ENCODE measurements around the gene TMOD3. TPM values are rescaled to one million over a fixed set of nuclear protein-coding genes. Genes with fewer than 3 reads are reported as not detected.

TMOD3 gene
- total RNA-seq, 1 donor = 53.0 TPM

GRCh38 chr15:51803965-51804364 is 25.5 kb upstream of the TMOD3 start:
- peak; percentile 27 for DNase-seq (ENCODE audit: low read depth)
- no peak for TF ChIP-seq CTCF (IDR thresholded peaks at IDR 0.05; ENCODE audit: insufficient read depth, low read length)
- H3K4me3 ChIP-seq (ENCODE audit: low read depth, low read length) = no peak overlapping the region

DNA sequence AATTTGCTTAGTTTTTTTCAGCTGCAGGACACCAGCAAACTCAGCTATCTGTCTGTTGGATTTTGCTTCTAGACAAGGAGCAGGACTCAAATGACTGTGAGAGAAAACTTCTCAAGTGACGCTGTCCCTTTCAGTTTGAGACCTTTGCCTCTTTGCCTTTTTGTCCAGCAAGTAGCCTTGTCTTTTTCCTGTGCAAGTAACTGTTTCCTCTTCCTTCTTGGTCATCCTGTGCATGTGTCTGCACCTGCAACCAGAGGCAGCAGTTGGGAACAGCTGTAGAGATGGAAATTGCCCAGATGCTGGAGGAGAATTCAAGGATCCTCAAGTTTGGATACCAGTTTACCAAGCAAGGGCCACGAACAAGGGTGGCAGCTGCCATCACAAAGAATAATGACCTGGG is 23.3 kb upstream of the TMOD3 start:
- TF ChIP-seq CTCF (IDR thresholded peaks at IDR 0.05; ENCODE audit: insufficient read depth, low read length) = no peak
- no peak for DNase-seq (ENCODE audit: low read depth)
- H3K4me3 ChIP-seq (ENCODE audit: low read depth, low read length) = no peak overlapping the region

DNA sequence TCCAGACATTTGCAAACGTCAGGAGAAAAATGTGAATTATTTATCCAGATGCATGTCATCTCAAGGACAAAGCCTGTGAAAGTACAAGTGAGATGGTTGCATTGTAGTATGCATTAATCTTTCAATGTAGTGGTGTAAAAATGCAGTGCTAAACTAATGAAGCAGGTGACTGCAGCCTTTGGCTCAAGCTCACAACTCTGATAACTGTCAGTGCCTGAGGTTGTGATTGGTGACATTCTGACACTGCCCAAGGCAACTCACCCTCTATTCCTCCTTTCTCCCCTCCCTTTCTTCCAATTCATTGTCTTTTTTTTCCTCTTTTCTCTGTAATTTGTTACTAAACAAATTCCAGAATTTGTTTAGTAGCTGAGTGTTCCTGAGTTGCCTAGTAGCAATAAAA is 20.0 kb upstream of the TMOD3 start:
- TF ChIP-seq CTCF (IDR thresholded peaks at IDR 0.05; ENCODE audit: insufficient read depth, low read length) = no peak
- no peak for DNase-seq (ENCODE audit: low read depth)
- H3K4me3 ChIP-seq (ENCODE audit: low read depth, low read length) = no peak overlapping the region

GRCh38 chr15:51812598-51812997 is 16.9 kb upstream of the TMOD3 start:
- TF ChIP-seq CTCF (IDR thresholded peaks at IDR 0.05; ENCODE audit: insufficient read depth, low read length) = no peak
- no peak for DNase-seq (ENCODE audit: low read depth)

DNA sequence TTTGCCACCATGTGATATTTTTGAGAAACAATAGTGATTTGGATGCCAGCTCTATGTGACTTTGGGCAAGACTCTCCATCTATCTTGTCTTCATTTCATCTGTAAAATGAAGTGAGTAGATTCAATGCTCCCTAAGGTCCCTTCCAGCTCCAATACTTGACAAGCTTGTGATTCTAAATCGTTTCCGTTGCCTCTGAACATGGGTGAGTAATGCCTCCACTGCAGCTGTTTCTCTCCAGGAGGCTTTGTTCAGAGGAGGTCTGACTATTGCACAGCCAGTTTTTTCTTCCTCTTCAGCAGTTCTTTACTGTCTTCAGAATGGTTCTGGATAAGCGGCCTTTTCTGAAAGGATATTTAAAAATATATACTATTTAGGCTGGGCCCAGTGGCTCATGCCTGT is 14.8 kb upstream of the TMOD3 start:
- no peak for DNase-seq (ENCODE audit: low read depth)
- TF ChIP-seq CTCF (IDR thresholded peaks at IDR 0.05; ENCODE audit: insufficient read depth, low read length) = no peak
- no peak overlapping the region for H3K4me3 ChIP-seq (ENCODE audit: low read depth, low read length)

More at GRCh38 chr15:51812598-51812997, 16.9 kb upstream of the TMOD3 start:
- no peak overlapping the region for H3K4me3 ChIP-seq (ENCODE audit: low read depth, low read length)

- no peak for TF ChIP-seq CTCF (IDR thresholded peaks at IDR 0.05; ENCODE audit: insufficient read depth, low read length)
- DNase-seq (ENCODE audit: low read depth) = no peak
Measured at GRCh38 chr15:51816611-51817010, 12.8 kb upstream of the TMOD3 start.

DNA sequence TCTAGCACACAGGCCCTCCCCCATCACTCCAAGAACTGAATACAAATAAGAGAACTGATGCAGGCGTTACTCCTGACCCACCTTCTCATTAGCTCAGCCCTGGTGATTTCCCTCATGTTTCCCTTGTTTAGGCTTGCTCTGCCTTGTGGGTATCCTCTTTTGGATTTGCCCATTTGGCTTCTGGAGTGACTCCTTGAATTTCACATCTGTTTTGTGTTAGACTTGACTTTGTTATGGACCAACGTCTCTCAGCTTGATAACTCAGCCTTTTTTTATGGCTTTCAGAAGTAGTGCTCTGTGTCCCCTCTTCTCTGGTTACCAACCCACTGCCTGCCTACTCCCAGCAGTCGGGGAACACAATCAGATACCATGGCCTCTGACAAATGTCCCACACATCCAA is 11.3 kb upstream of the TMOD3 start:
- DNase-seq (ENCODE audit: low read depth) = no peak
- no peak for TF ChIP-seq CTCF (IDR thresholded peaks at IDR 0.05; ENCODE audit: insufficient read depth, low read length)
- H3K4me3 ChIP-seq (ENCODE audit: low read depth, low read length) = no peak overlapping the region

More at GRCh38 chr15:51816611-51817010, 12.8 kb upstream of the TMOD3 start:
- no peak overlapping the region for H3K4me3 ChIP-seq (ENCODE audit: low read depth, low read length)
